HG03520 (cell line): ENCODE data around the gene FADS6.
"Not testable (repeated sequence)": the region's sequence is repeated elsewhere in the genome, so short reads cannot be mapped to it uniquely, and the experiment has no call there.

Experiments
- ATAC-seq: cut with Tn5 transposase; IDR thresholded peaks from one replicate; pipeline ENCODE4 v1.9.1; 2021; ENCODE audit warnings: mild to moderate bottlenecking, moderate library complexity; ENCODE audit not compliant: unreplicated experiment

FADS6 gene

DNA sequence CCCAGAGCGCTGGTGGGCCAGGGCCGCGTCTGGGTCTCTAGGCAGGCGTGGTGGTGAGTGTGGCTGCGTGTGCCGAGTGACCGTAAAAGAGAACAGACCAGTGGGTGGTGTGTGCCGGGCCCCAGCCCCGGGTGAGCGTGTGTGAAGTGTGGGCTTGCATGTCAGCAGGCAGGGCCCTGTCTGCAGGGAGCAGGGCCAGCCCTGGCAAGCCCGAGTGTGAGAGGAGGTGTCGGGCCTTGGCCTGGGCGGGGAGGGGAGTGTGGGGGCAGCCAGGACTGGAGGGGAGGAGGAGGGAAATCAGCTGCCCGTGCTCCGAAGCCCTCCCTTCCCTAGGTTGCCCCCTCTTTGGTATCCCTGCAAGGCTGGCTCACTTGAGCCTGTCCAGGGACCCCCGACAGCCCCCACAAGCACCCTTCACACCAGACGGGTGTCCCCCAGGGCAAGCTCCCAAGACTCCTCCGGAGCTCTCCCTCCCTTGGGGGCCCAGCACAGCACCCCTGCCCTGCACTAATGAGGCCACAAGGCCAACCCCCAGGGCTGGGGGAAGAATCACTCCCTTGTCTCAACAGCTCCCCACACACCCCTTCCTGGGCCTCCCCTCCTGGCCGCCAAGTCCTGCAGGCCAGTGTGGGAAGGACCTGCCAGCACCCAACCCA is 27.7 kb upstream of the FADS6 start:
- ATAC-seq = no peak

DNA sequence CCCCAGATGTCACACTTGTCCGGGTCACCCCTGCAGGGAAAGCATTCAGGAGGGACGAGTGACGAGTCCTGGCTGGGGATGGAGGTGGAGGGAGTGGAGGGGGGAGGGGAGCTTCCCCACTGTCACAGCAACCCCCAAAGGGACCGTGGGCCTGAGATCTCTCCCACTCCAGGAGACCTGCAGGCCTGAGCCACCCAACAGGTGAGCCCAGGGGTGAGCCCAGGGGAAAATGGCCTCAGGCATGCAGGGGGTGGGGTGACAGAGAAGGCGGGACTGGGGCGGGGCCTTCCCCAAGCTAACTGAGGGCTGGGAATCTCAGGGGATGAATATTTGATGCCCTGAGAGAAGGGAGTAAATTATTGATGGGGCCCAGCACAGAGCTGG is 27.2 kb upstream of the FADS6 start:
- ATAC-seq = no peak

DNA sequence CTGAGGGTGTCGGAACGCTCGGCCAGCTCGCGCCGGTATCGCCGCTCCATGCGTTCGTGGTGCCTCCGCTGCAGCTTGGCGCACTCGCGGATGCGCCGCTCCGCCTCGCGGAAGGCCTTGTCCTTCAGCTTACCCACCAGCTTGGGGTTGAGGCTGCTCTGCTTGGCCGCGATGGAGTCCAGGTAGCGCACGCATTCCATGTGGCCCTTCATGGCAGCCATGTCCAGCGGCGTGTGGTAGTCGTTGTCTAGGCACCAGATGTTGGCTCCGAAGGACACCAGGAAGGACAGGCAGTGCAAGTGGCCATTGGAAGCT is 26.8 kb upstream of the FADS6 start:
- no peak for ATAC-seq

DNA sequence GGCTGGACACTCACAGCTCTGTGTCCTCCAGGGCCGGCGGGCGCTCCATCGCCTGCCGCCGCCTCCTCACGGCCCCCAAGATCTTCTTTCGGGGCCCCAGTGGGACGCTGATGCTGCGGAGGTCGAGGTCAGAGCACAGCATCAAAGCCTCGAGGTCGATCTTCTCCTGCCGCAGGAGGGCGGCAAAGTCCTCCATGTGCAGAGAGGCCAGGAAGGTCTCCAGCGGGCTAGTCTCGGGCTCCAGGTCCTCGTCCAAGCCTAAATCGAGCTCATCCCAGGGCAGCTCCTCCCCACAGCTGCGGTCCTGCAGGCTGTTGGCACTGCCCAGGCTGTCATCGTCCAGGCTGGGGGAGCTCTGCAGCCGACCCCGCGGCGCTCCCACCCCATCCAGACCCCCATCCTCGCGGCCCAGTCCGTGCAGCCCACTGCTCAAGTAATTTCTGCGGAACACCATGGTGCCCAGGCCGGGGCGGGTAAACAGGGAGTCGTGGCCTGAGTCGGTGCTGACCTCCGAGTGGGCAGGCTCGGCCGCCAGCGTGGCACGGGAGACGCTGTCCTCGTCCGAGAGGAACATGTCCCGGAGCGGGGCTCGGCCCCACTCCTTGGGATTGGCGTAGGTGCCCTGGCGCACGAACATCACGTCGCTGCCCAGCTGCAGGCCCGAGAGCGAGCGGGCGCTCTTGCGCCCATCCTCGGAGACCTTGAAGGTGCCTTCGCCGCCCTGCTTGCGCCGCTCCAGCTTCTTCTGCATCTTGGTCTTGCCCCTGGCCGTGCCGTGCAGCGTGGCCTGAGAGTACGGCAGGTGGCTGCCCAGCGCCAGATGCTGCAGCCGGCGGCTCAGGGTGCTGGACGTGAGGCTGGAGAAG is 26.2 kb upstream of the FADS6 start:
- ATAC-seq = no peak

DNA sequence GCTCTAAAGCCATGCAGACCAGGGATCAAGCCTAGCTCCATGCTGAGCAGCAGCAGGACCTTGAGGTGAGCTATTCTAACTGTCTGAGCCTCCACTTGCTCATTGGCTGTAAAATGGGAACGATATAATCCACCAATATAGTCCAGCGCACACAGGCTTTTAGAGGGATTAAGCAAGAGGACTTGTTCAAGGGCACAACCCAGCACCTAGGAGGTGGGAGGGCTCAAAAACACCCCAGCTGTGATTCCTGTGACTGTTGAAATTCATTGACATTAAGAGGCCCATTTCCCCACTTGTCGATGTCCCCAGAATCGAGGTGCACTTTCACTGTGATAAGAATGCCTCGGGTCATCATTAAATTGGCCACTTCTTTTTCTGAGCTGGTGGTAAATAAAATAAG is 25.5 kb upstream of the FADS6 start:
- ATAC-seq = no peak

DNA sequence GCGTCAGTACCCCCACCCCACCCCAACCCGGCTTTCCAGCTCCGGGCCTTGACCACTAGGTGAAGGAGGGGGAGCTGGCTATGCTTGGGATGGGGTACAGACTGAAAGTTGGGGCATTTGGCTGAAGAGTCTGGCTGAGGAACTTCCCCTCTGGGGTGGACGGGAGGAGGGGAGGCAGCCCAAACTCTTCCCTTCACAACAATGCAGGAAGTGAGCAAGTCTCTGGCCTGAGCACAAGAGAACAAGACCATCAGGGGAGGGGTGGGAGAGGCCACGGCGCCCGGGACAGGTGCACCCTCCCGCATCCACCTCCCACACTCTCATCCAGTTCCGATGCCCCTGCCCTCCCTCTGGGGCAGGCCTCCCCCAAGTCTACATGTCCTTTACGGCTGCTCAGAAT is 24.0 kb upstream of the FADS6 start:
- ATAC-seq = no peak

DNA sequence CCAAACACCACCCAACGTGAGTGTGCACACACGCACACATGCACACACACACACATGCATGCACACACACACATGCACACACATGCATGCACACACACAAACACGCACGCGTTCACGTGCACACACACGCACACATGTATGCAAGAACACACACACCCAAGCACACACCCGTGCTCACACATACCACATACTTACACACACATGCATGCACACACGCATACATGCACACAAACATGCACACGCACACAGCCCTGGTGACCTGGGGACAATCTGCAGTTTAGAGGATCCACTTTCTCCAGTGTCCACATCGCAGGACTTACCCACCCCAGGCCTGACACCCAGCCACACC is 23.4 kb upstream of the FADS6 start:
- ATAC-seq = no peak

DNA sequence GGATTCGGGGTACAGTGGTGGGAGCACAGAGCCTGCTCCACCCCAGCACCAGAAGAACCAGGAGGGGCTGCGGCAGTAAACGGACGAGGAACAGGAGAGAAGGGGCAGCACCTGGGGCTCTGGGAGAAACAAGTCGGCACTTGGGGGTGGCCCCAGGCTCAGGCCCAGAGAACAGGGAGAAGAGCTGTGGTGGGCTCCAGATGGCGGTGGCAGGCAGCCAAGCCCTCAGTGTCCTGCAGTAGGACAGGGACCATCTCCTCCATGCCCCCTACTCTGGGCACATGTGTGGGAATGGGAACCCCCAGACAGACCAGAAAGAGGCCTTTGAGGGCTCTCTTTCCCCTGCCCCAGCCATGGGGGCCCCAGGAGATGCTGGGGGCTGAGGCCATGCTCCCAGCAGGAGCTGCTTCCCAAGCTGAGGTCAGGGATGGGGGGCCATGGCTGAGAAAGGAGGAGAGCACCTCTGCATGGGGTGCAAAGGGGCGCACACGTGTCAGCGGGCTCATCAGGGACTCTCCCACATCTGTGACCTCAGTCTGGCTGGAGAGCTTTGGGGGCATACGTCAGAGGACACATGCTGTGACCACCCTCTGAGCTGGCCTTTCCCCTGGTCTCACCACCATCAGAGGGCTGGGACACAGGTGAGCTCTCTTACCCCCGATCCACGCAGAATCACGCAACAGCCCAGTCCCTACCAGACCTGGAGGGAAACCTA is 22.9 kb upstream of the FADS6 start:
- no peak for ATAC-seq

DNA sequence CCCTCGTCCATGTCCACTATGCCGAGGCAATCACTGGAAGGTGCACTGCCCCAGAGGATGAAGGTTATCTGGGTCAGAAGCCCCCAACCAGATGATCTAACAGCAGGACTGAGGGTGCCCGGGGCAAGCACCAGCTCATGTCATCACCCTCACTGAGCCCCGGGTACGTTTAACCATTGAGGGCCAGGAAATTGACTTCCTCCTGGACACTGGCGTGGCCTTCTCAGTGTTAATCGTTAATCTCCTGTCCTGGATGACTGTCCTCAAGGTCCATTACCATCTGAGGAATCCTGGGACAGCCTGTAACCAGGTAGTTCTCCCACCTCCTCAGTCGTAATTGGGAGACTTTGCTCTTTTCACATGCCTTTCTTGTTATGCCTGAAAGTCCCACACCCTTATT is 18.0 kb upstream of the FADS6 start:
- not testable (repeated sequence) for ATAC-seq

DNA sequence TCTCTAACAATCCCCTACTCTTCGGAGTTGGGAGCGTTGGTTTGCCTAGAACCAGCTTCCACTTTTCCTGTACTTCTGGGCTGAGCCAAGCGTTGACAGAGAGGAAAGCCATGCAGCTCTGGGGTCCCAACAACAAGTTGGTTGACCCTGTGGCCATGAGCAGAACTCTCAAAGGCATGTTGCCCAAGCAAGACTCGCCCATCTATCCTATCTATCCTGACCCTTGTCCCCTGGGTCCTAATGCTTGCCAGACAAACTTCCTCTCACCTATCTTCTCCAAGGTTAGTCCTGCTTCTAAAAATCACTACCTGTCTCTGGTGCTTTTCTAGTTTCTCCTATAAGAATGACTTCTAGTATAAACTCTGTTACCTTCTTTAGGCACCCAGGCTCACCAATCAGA is 15.7 kb upstream of the FADS6 start:
- ATAC-seq = not testable (repeated sequence)

DNA sequence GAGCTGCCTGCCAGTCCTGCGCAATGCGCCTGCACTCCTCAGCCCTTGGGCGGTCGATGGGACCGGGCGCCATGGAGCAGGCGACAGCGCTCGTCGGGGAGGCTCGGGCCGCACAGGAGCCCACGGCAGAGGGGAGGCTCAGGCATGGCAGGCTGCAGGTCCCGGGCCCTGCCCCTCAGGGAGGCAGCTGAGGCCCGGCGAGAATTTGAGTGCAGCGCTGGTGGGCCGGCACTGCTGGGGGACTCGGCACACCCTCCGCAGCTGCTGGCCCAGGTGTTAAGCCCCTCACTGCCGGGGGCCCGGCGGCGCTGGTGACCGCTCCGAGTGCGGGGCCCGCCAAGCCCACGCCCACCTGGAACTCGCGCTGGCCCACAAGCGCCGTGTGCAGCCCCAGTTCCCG is 13.6 kb upstream of the FADS6 start:
- ATAC-seq = no peak

DNA sequence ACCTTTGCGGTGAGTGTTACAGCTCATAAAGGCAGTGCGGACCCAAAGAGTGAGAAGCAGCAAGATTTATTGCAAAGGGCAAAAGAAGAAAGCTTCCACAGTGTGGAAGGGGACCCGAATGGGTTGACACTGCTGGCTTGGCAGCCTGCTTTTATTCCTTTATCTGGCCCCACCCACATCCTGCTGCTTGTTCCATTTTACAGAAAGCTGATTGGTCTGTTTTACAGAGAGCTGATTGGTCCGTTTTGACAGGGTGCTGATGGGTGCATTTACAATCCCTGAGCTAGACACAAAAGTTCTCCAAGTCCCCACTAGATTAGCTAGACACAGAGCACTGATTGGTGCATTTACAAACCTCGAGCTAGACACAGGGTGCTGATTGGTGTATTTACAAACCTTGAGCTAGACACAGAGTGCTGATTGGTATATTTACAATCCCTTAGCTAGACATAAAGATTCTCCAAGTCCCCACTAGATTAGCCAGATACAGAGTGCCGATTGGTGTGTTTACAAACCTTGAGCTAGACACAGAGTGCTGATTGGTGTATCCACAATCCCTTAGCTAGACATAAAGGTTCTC is 12.9 kb upstream of the FADS6 start:
- ATAC-seq = not testable (repeated sequence)

DNA sequence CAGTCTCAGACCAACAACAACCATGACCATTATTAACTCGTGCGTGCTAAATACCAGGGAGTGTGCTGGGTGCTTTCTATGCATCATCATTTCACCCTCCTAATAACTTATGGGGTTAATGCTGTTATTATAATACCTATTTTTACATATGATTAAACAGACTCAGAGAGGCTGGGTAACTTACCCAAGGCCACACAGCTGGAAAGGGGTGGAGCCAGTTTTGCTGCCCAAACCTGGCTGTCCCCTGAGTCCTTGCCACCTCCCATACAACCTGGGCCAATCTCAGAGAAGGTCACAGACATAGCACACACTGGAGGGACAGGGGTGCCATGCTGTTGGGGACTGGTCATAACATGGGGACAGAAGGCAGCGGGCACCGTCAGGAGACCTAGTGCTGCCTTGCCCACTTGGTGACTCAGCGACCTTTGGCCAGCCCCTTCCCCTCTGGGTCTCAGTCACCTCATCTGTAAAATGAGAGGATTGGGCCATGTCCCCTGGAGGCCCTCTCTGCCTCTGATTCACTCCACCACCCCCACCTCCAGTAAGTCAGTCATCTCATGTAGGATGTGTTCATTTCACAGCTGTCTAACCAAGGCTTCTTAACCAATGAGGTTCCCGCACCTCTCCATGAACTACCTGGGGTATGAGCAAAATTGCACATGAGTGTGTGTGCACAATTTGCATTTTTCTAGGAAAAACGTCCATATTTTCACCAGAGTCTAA is 11.4 kb upstream of the FADS6 start:
- ATAC-seq = no peak

DNA sequence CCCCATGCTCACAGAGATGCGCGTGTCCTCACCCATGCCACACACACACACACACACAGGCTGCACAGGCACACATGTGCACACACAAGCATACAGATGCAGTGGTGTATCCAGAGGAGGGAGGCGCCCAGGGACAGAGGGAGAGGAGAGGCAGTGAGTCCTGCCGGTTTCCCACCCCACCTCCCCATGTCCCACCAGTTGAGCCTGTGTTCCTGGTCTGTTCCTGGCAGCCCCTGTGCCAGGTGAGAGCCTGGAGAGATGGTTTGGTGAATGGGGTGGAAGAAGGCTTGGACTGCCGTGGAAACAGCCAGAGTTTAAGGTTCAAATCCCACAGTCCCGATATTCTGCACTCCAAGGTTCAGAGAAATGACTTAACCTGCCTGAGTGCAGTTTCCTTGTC is 10.2 kb upstream of the FADS6 start:
- ATAC-seq = no peak

DNA sequence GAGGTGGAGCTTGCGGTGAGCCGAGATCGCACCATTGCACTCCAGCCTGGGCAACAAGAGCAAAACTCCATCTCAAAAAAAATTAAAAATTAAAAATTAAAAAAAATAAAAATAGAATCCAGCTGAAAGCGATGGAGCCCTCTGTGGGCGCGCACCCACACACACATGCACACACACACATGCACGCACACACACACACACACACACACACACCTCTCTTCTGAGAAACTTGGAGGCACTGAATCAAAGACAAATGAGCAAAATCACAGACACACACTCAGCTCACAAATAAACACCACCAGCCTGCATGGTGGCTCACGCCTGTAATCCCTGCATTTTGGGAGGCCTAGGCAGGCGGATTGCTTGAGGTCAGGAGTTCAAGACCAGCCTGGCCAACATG is 9.6 kb upstream of the FADS6 start:
- no peak for ATAC-seq

DNA sequence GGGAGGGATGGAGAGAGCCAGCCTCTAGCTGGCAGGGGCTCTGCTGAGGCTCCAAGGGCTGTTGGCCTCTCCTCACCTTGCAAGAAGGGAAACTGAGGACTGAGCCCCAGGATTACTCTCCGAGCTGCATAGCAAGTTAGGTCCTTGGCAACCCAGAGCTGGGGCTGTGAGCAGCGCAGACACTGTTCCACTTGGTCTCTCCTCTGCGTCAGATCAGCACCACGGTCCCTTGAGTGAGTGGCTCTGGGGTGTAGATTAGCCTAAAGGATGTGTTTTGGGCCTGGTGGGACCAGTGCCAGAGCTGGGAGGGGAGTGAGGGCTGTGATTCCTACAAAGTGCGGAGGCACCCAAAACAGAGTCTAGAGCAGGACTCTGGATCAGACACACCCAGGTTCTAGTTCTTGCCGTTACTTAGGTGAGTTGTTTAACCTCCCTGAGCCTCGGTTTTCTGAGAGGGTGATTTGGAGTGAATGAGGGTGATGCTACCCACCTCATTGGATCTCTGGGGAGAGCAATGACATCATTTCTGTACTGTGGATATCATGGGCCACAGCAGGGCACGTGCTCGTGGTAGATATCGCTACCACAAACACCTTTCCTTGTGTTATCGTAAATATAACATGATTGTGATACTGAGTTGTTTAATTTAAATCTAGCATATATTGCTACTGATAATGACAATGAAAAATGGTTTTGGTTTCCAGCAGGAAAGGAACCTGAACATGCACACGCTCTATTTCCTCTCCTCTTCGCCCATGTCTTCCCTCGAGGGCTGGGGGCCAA is 8.1 kb upstream of the FADS6 start:
- ATAC-seq = no peak

DNA sequence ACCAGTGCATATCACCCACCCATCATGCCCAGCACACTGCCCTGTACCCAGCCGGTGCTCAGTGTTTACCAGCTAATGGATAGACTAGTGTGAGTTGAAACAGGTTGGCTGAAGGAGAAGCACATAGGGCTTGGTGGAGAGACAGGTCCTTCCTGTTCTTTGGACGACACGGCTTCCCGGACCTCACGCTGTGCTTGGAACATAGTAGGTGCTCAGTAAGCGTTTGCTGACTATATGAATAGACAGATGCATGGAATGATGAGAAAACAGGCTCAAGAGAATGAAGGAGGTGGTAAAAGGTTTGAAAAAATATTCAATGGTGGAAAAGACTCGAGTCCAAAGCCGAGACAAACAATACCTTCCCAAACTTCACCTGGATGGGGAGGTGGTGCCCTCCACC is 6.8 kb upstream of the FADS6 start:
- no peak for ATAC-seq

DNA sequence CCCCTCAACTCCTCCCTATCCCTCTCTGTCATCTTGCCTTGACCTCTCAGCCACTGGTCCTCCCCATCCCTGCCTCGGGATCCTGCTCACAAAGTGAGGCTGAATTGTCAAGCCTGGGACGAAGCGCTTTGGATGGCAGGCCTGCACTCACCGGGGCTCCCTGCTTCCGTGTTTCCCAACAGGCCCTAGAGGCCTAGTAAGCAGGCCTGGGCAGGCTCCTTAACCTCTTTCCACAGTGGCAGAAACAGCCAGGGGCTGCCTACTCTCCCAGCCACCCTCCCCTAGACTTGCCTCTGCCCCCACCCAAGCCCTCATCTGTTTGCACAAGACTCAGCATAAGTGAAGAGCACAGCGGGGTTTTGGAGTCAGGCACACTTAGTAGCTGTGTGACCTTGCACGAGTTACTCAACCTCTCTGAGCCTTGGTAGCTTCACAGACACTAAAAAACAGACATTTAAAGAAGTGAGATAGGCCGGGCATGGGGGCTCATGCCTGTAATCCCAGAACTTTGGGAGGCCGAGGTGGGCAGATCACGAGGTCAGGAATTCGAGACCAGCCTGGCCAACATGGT is 5.0 kb upstream of the FADS6 start:
- no peak for ATAC-seq

DNA sequence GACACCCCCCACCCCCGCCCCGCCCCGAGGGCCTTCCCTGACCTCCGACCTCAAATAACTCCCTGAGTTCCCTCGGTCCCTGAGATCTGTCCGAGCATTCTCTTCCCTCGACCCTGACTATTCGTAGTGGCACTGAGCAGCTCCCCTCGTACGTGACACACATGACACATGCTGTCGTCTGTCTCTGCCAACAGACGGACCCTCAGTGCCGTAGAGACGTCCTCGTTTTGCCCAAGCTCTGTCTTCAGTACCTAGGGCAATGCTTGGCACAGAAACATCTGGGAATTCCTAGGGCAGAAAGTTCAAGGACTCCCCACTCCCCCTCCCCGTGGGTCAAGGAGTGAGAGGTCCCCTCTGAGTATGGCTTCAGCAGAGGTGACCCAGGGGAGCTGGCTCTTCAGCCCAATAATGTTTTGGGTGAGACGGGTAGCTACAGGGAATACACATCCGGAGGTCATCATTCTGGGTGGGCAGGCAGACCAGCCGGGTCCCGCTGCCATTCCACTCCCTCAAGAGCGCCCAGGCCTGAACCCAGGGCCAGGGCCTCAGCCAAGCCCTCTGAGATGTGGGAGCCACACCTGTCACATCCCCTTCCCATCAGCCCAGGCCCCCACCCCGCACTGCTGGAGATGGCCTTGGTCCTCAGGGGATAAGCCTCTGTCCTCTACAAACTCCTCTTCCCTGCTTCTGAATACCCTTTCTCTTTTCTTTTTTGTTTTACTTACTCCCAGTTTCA is 671 bp upstream of the FADS6 start:
- ATAC-seq = no peak
